Left ventricle myocardium superior (tissue), 1 donor: ENCODE measurements around the gene PIEZO1. TPM values are rescaled to one million over a fixed set of nuclear protein-coding genes. Genes with fewer than 3 reads are reported as not detected.
"Not testable (repeated sequence)": the region's sequence is repeated elsewhere in the genome, so short reads cannot be mapped to it uniquely, and the experiment has no call there.

ENCODE experiments used
- ATAC-seq: fragments of 200-7000 bp; cut with Tn5 transposase; one replicate; pipeline ENCODE4 v1.9.1; 2020; ENCODE audit warnings: mild to moderate bottlenecking, moderate library complexity
- DNase-seq: peaks from one replicate; pipeline ENCODE4 v3.0.0-alpha.2; 2020
- intact Hi-C: fragments of 100-400 bp; cut with micrococcal nuclease; formaldehyde crosslinking; loops from one replicate; pipeline ENCODE4 v1.11.0; 2022
- long read RNA-seq: library from polyadenylated mRNA; unstranded; transcript quantifications from one replicate; pipeline ENCODE4 v2.0.0, GENCODE V29; 2021
- total RNA-seq: library from RNA; stranded (reverse); fragmentation: NEBNext Ultra II Directional; extraction: Animal tissue kit (Norgen Biotek cat#: 25700); gene quantifications from one replicate; pipeline ENCODE4 v1.2.1, GENCODE V29; 2021
- donor health status: DM: no; HTN: yes; CAD: no; lungs with severe emphysema.

PIEZO1 gene, protein sequence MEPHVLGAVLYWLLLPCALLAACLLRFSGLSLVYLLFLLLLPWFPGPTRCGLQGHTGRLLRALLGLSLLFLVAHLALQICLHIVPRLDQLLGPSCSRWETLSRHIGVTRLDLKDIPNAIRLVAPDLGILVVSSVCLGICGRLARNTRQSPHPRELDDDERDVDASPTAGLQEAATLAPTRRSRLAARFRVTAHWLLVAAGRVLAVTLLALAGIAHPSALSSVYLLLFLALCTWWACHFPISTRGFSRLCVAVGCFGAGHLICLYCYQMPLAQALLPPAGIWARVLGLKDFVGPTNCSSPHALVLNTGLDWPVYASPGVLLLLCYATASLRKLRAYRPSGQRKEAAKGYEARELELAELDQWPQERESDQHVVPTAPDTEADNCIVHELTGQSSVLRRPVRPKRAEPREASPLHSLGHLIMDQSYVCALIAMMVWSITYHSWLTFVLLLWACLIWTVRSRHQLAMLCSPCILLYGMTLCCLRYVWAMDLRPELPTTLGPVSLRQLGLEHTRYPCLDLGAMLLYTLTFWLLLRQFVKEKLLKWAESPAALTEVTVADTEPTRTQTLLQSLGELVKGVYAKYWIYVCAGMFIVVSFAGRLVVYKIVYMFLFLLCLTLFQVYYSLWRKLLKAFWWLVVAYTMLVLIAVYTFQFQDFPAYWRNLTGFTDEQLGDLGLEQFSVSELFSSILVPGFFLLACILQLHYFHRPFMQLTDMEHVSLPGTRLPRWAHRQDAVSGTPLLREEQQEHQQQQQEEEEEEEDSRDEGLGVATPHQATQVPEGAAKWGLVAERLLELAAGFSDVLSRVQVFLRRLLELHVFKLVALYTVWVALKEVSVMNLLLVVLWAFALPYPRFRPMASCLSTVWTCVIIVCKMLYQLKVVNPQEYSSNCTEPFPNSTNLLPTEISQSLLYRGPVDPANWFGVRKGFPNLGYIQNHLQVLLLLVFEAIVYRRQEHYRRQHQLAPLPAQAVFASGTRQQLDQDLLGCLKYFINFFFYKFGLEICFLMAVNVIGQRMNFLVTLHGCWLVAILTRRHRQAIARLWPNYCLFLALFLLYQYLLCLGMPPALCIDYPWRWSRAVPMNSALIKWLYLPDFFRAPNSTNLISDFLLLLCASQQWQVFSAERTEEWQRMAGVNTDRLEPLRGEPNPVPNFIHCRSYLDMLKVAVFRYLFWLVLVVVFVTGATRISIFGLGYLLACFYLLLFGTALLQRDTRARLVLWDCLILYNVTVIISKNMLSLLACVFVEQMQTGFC (N-terminal part only)
- total RNA-seq, result 19.1 TPM
- long read RNA-seq, partial matches to known transcripts, result 3 of 8 reads
- long read RNA-seq, other reads (novel, unspliced or antisense), result 2 of 8 reads

DNA sequence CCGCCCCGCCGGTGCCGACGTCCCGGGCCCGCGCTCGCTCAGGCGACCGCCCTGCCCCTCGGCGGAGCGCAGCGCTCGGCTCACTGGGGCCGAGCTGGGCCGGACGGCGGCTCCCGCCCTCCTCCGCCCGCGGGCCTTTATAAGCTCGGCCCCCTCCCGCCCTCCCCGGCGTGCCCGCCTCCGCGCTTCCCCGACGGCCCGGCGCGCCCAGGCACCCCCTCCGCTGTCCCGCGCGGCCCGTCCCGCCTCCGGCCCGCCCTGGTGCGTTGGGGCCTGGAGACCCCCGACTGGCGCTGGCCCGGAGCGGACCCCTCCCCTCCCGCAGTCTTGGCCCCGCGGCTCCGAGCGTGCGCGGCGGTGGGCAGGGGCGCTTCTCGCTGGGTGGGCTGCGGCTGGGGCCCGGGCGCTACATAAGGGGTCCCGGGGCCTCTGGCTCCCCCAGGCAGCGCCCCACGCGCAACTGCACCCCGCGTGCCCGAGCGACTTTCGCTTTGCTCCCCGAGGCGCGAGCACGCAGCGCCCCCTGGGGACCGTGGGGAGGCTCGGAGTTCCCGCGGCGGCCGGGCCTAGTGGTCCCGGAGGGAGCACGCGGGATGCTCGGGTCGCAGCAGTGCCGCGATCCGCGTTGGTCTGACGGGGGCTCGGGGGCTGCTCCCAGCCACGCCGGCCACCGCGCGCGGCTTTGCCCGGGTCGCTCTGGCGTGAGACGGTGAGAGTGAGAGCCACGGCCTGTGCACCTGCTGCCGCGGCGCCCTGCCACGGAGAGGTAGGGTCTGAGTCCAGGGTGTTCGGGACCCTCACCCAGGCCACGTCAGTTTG is at the start of gene PIEZO1:
PIEZO1 (minus strand) TSS at position 115 of the 819 bp plus-strand sequence. CDS start 256 bp downstream, outside the sequence.
- ATAC-seq (peak; percentile 64), DNase-seq (peak; percentile 87)
- intact Hi-C loops, result no loop called here

DNA sequence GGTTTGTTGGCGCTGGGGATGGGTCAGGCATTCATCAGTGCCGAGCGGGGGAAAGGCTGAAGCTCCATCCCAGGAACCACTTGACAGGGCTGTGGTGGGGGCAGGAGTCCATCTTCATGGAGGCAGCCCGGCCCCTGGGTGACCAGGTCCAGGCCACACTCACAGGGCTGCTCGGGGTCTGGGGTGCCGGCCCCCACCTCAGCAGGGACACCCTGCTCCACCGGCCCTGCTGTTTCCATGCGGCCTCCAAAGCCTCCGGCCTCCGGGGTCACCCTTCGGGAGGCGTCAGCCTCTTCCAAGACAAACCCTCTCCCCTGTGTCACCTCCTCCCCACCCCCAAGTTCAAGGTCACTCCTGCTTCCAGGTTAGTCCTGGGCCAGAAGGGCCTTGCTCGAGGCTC is 49.6 kb upstream of the PIEZO1 start:
- no peak for DNase-seq
- intact Hi-C loops, result no loop called here
- ATAC-seq, result no peak

DNA sequence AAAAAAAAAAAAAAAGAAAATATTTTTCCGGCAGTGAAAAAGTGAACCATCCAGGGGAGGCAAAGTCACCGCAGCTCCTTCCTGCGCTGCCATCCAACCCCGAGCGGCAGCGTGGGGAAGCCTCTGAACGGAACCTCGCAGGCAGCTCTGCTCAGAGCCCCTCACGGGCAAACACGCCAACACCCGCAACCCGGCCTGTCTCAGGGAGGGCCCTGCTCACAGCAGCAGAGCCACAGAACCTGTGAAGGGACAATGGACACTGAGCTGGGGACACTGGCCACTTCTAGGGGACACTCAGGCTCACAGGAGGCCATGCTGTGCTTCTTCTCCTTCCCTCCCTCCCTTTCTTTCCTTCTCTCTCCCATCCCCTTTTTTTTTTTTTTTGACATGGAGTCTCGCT is 48.1 kb upstream of the PIEZO1 start:
- intact Hi-C loops, result no loop called here
- ATAC-seq, result no peak
- DNase-seq, result no peak

DNA sequence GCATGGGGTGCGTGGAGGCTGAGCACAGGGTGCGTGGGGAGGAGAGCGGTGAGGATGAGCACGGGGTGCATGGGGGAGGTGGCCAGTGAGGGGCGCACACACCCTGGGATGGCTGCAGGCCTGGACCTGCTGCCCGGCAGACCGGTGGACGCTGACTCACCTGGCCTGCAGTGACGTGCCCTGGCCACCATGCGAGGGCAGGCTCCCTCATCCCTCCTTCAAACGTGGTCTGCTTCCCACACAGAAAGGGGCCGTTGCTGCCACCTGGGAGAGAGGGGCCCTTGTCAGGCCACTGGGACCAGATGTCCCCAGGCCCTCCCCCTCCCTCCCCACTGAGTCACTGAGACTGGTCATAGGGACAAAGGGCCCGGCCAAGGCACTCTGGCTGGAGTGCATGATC is 46.8 kb upstream of the PIEZO1 start:
- DNase-seq, result no peak
- no peak for ATAC-seq
- intact Hi-C loops, result no loop called here

DNA sequence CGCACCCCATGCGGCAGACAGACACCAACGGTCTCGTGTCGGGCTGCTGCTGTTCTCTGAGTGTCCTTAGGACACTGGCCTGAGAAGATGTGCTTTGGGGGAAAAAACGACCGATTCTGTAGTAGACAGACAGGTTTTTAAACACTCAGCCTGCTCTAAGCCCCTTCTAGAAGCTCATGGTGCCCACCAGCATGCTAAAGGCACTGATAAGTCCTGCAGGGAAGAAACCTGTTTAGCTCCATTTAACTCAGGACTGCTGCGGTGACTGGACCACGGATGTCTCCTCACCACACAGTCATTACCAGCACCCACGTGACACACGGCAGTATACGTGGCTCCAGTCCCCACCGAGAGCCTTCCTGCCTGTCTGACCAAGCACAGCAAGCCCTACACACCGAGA is 45.8 kb upstream of the PIEZO1 start:
- intact Hi-C loops, result no loop called here
- DNase-seq (no peak), ATAC-seq (no peak)

DNA sequence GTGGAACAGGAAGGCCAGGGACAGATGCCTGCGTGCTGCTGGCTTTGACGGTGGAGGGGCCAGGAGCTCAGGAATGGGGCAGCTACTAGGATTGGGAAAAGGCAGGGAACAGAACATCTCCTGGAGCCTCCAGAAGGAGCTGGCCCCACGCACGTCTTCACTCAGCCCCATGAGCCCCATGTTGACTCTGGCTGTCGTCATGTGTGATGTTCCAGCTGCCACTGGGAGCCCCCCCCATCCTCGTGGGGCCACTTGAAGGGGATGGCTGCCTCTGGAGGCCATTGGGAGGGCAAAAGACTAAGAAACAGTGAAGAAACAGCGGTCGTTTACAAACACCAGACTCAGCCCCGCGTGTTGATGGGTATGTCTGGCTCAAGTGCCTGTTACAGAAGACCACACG is 45.2 kb upstream of the PIEZO1 start:
- DNase-seq (peak; percentile 59), ATAC-seq (peak; percentile 67)
- intact Hi-C loops, result no loop called here

DNA sequence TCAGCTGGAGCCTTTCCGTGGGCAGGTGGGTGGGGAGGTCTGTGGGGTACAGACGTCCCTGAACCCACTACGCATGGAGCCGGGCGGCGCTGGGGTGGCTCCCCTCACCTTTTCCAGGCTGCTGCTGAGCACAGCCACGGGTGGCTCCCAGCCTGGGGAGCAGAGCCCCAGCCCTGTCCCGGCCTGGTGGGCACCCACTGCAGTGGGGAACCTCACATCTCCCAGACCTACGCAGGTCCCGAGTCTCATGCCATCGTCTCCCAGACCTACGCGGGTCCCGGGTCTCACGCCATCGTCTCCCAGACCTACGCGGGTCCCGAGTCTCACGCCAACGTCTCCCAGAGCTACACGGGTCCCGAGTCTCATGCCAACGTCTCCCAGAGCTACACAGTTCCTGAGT is 43.7 kb upstream of the PIEZO1 start:
- DNase-seq, result no peak
- intact Hi-C loops, result no loop called here
- no peak for ATAC-seq

DNA sequence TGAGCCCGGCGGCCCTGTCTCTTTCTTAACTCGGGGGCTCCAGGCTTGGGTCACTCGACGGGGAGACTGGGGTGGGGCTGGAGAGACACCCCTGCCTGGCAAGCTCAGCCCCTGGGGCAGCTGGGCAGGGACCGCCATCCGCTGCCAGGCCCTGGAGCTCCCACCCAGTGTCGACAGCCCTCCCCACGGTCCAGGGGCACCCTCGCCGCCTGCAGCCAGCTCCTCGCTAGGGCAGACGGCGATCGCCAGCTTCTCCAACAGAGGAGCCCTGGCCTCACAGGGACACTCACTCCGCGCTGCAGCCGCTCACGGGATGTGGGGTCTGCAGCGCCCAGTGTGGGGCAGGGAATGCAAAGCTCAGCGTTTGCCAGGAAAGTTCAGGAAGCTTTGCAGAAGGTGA is 42.7 kb upstream of the PIEZO1 start:
- intact Hi-C loops, result no loop called here
- no peak for DNase-seq
- ATAC-seq, result no peak

DNA sequence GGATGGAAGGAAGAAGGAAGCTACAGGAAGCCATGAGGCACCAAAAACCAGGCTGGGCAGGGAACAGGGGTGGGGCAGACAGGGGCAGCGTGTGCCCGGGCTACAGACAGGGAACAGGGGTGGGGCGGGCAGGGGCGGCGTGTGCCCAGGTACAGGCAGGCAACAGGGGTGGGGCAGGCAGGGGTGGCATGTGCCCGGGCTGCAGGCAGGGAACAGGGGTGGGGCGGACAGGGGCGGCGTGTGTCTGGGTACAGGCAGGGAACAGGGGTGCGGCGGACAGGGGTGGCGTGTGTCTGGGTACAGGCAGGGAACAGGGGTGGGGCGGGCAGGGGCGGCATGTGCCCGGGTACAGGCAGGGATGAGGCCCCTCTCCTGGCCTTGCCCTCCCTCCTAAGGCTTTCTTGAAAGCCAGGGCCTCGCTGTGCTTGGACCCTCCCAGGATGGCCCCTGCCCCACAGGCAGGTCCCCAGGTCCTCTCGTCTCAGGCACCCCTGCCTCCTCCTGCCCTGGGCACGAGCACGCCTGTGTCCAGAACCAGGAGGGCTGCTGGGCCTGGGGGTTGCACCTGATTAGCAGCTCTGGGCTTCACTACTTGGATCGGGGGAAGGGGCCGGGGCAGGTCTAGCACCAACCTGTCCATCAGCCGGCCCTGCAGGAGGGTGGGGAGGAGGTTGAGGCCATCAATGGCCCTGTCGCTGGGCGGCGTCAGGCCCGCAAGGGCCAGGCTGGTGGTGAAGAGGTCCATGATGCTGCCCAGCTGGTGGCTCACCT is 41.2 kb upstream of the PIEZO1 start:
- DNase-seq, result no peak
- no peak for ATAC-seq
- intact Hi-C loops, result no loop called here

DNA sequence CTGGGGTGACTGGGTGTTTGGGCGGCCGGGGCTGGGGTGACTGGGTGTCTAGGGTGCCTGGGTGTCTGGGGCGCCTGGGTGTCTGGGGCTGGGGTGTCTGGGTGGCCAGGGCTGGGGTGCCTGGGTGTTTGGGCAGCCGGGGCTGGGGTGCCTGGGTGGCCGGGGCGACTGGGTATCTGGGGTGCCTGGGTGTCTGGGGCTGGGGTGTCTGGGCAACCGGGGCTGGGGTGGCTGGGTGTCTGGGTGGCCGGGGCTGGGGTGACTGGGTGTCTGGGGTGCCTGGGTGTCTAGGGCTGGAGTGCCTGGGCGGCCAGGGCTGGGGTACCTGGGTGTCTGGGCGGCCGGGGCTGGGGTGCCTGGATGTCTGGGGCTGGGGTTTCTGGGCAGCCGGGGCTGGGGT is 40.1 kb upstream of the PIEZO1 start:
- DNase-seq (no peak), ATAC-seq (no peak)
- intact Hi-C loops, result no loop called here

DNA sequence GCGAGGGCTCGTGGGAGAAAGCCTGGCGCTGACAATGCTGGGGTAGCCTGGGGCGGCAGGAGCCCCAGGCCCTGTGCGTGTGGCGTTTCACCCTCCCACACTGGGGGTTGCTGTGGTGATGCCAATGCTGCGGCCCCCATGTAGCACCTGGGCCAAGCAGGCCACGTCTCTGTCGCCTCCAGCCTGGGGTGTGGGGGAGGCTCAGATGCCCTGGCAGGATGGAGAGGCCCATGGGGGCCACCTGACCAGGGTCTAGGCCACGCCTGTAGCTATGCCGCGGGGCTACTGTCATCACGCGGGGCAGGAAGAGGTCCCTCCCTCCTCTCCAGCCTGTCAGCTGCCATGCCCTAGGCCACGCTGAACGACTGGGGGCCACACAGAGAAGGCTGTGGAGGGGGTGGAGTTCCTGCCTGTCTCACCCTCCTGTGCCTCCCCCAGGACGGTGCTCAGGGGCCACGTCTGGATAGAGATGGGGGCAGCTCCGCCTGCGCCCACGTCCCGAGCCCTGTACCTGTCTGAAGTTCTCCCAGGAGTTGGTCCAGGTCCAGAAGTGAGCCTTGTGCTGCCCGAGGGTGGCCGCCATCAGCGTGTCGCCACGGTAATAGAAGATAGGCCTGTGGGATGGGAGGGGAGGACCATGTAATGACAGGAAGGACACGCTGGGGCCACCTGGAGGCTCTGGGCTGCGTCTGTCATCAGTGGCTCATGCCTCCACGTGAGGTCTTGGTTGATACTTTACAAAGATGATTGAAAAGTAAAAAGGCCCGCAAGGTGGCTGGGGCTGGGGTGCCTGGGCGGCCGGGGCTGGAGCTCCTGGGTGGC is 39.4 kb upstream of the PIEZO1 start:
- DNase-seq (no peak), ATAC-seq (no peak)
- intact Hi-C loops, result no loop called here

DNA sequence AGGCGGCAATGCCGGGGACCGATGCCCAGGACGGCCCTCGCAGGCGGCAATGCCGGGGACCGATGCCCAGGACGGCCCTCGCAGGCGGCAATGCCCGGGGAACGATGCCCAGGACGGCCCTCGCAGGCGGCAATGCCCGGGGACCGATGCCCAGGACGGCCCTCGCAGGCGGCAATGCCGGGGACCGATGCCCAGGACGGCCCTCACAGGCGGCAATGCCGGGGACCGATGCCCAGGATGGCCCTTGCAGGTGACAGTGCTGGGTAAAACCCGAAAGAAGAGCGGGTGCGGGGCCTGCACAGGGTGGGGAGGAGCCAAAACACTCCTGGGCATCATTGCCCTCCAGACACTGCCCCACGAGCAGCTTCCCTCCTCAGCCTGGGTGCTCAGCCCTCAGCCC is 38.6 kb upstream of the PIEZO1 start:
- ATAC-seq, DNase-seq, intact Hi-C loops: not testable (repeated sequence)

DNA sequence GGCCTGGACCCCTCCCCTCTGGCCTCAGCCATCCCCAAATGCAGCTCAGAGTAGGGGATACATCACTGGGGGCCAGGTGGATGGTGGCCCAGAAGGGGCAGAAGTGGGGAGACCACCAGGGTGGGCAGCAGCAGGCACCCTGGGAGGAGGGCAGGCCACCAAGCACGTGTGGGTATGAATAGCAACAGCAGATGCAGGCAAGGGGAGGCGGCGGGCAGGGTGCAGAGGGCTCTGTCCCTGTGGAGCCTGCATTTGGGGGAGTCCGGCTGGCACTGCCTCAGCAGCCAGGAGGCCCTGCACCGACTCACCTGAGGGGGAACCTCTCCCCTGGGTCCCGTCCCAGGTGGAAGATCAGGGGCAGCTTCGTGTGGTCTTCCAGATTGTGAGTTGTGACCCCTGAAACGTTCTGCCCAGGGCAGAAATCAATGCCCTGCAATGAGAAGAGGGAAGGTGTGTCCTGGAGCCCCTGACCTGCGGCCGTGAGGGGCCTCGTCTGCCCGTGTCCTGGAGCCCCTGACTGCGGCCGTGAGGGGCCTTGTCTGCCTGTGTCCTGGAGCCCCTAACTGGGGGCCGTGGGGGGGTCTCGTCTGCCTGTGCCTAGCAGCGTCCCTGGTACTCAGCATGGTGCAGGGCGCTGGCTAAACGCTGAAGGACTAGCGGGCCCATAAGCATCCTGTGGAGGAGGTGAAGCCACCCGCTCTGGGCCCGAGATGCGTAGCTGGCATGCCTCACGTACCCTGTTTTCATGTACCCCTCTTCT is 37.4 kb upstream of the PIEZO1 start:
- no peak for DNase-seq
- ATAC-seq, result no peak
- intact Hi-C loops, result no loop called here

DNA sequence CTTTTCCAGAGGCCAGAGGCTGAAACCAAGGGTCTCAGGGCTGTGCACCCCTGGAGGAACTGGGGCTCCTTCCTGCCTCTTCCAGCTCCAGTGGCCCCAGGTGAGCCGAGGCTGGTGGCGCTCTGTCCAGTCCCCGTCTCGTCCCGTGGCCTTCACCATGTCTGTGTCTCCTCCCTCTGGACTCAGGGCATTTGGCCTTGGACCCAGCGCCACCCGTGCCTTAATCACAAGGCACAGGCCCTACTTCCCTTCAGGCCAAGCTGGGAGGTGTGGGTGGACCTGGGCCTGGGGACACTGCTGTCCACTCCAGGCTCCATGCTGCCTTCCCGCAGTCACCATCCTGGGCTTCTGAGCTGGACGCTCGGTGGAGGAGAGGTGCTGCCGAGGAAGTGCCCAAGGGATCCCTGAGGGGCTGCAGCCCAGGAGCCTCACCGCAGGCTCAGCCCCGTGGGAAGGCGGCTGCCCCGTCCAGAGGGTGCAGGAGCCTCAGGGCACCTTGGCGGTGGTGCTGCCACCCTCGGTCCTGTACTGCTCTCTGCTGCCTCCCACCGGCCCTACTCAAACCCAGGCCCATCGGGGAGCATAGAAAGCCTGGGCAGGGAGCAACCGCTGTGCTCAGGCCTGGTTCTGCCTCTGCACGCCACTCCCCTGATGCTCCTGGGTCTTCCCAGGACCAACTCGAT is 36.3 kb upstream of the PIEZO1 start:
- intact Hi-C loops, result no loop called here
- ATAC-seq (no peak), DNase-seq (no peak)

DNA sequence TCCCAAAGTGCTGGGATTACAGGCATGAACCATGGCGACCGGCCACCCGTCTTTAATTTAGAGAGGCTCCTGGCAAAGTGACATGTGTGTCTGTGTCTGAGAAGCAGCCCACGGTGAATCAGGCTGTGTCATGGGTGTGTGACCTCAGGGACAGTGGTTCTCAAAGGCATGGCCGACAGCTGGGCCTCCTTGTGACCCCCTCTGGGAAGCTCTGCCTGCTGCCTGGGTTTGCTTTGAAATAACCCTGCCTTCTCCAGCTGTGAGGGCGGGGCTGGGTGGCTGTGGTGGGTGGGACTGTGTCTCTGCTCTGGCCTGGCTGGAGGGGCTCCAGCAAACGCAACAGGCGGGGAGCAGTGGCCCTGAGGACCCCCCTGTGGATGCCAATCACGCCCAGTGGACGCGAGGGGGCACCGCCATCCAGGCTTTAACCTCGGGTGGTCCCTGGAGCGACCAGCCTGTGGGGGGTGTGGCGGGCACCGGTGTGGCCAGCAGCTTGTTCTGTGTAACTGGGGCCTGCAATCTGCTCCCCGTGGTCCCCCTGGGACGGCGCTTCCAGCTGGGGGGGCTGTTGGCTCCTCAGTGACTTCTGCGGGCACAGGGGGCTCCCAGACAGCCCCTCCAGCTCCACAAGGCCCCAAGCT is 35.5 kb upstream of the PIEZO1 start:
- intact Hi-C loops, result no loop called here
- DNase-seq (no peak), ATAC-seq (no peak)
